Lower lobe of right lung (tissue), 2 donors: ENCODE results near the gene PPP1R14C. TPM values are rescaled to one million over a fixed set of nuclear protein-coding genes. Genes with fewer than 3 reads are reported as not detected.

Experiments used
- ATAC-seq, 2 donors: fragments of 200-7000 bp; cut with Tn5 transposase; one replicate each; pipeline ENCODE4 v1.9.1; 2020 to 2022; ENCODE audit warnings: mild to moderate bottlenecking in 2 of 2, moderate library complexity in 2 of 2
- DNase-seq: peaks from one replicate; pipeline ENCODE4 v3.0.0-alpha.2; 2020
- H3K27ac ChIP-seq: fragments of 200-600 bp; one replicate; pipeline ENCODE4 v1.8.0; 2022
- H3K27me3 ChIP-seq: fragments of 200-600 bp; one replicate; pipeline ENCODE4 v1.8.0; 2022; ENCODE audit warnings: low read depth
- H3K36me3 ChIP-seq: fragments of 200-600 bp; one replicate; pipeline ENCODE4 v1.8.0; 2022; ENCODE audit warnings: mild to moderate bottlenecking
- H3K4me1 ChIP-seq: fragments of 200-600 bp; one replicate; pipeline ENCODE4 v1.8.0; 2022
- H3K4me3 ChIP-seq: fragments of 200-600 bp; one replicate; pipeline ENCODE4 v1.8.0; 2022; ENCODE audit warnings: mild to moderate bottlenecking
- H3K9me3 ChIP-seq: fragments of 200-600 bp; one replicate; pipeline ENCODE4 v1.8.0; 2022
- intact Hi-C: fragments of 100-400 bp; cut with DNase I; formaldehyde crosslinking; loops from one replicate; pipeline ENCODE4 v1.11.0; 2022
- total RNA-seq: library from RNA; stranded (reverse); fragmentation: NEBNext Ultra II Directional; extraction: Animal tissue kit (Norgen Biotek cat#: 25700); gene quantifications from one replicate; pipeline ENCODE4 v1.2.1, GENCODE V29; 2021
- TF ChIP-seq, protein P1 (sequence below): fragments of 200-600 bp; IDR thresholded peaks from one replicate; pipeline ENCODE4 v1.8.0; 2022; ENCODE audit warnings: antibody characterized with exemption, mild to moderate bottlenecking
- donor health status: DM: no; HTN: yes; CAD: no; lungs with severe emphysema.

PPP1R14C gene
- total RNA-seq, 1 donor from 2014 or later, result 15.4 TPM

DNA sequence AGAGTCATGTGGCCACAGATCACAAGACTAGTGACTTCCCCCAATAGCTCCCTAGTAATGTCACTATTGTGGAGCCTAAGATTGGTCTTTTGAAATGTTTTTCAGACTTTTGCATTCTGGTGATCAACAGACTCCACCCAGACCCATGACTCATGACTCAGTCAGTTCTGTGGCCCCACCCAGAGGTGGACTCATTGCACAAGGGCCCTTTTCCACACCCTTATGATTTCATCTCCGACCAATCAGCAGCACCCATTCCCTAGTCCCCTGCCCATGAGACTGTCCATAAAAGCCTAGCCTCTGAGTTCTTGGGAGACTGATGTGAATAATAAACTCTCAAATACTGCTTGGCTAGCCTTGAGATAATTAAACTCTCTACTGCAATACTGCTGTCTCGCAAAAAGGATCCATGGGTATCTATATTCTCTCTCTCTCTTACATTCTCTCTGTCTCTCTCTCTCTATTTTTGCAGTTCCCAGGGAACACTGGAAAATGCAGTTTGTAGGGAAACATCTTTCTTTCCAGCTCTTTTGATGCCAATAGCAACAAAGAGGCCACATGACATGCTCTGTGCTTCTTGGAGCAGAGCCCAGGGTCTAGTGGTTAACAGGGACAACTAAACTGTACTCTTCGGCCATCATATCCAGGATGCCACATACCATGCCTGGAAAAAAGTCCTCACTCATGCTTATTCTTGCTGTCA is 154.6 kb downstream of the PPP1R14C start:
- Histone ChIP-seq H3K9me3 (peaks cover 12% of the 10 kb centered on the region), H3K27me3 (no peaks in the 10 kb centered on the region), H3K27ac (no peak overlapping the region), H3K4me3 (no peak overlapping the region), H3K4me1 (peaks cover 6% of the 10 kb centered on the region), H3K36me3 (no peaks in the 10 kb centered on the region)
- ATAC-seq (no peak), DNase-seq (no peak)
- TF ChIP-seq, protein P1, sequence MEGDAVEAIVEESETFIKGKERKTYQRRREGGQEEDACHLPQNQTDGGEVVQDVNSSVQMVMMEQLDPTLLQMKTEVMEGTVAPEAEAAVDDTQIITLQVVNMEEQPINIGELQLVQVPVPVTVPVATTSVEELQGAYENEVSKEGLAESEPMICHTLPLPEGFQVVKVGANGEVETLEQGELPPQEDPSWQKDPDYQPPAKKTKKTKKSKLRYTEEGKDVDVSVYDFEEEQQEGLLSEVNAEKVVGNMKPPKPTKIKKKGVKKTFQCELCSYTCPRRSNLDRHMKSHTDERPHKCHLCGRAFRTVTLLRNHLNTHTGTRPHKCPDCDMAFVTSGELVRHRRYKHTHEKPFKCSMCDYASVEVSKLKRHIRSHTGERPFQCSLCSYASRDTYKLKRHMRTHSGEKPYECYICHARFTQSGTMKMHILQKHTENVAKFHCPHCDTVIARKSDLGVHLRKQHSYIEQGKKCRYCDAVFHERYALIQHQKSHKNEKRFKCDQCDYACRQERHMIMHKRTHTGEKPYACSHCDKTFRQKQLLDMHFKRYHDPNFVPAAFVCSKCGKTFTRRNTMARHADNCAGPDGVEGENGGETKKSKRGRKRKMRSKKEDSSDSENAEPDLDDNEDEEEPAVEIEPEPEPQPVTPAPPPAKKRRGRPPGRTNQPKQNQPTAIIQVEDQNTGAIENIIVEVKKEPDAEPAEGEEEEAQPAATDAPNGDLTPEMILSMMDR, result no peak
- intact Hi-C loops, result no loop called here

DNA sequence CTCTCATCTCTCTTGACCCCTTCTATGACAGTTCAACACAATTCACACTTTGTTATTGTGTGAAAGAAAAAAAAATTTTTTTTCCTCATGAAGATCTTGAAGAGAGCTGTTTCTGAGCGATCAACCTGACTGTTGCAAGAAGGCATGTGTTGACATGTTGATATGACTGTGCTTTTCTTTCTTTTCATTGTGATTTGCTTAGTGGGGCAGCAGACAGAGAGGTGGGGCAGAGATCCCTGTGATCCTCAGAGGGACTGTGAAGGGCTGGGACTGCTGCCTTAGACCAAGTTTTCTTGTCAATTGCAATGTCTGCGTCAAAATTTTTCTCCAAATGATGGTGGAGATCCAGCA is 155.2 kb downstream of the PPP1R14C start:
- TF ChIP-seq, protein P1, result no peak
- peaks cover 6% of the 10 kb centered on the region for H3K4me1 ChIP-seq
- no peak overlapping the region for H3K27ac ChIP-seq
- H3K27me3 ChIP-seq, result no peaks in the 10 kb centered on the region
- H3K9me3 ChIP-seq, result peaks cover 12% of the 10 kb centered on the region
- no peak for DNase-seq
- H3K4me3 ChIP-seq, result no peak overlapping the region
- intact Hi-C loops, result no loop called here
- ATAC-seq, result no peak
- H3K36me3 ChIP-seq, result no peaks in the 10 kb centered on the region

DNA sequence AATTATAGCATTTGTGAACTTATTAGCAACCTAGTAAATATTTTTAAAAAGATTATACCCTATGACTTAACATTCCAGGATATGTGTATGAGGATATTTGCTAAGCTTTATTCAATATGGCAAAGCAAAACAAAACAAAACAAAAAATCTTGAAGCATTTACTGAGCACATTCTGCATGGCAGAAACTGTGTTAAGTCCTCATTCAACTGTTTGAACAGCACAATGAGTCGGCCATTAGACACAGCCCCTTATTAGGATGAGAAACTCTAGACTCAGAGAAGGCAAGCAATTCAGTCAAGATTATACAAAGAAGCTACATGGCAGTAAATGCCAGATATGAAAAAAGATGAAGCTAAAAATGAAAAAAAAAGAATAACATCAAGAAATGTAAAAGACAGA is 155.8 kb downstream of the PPP1R14C start:
- H3K27ac ChIP-seq, result no peak overlapping the region

More for the DNA sequence above, 155.8 kb downstream of the PPP1R14C start:
- Histone ChIP-seq H3K4me1 (peaks cover under 1% of the 10 kb centered on the region), H3K27me3 (no peaks in the 10 kb centered on the region), H3K4me3 (no peak overlapping the region), H3K9me3 (peaks cover 12% of the 10 kb centered on the region), H3K36me3 (no peaks in the 10 kb centered on the region)
- intact Hi-C loops, result no loop called here
- no peak for ATAC-seq
- DNase-seq, result no peak
- TF ChIP-seq, protein P1, result no peak

Other genes starting within 250 kb of the PPP1R14C start
- not detected for gene RAET1E, start 244.9 kb upstream of the PPP1R14C start, total RNA-seq
- 0.83 TPM for gene RAET1G, start 219.9 kb upstream of the PPP1R14C start, total RNA-seq
- gene ULBP2, start 201.0 kb upstream of the PPP1R14C start, total RNA-seq, result 2.2 TPM
- 2.0 TPM for gene ULBP1, start 179.1 kb upstream of the PPP1R14C start, total RNA-seq
- not detected for gene RAET1L, start 117.5 kb upstream of the PPP1R14C start, total RNA-seq
- 2.4 TPM for gene ULBP3, start 73.9 kb upstream of the PPP1R14C start, total RNA-seq
- gene IYD, start 226.0 kb downstream of the PPP1R14C start, total RNA-seq, result 1.9 TPM